ENCODE measurements around the gene TBX10. TPM values are rescaled to one million over a fixed set of nuclear protein-coding genes. Genes with fewer than 3 reads are reported as not detected.

The TBX10 gene
- total RNA-seq, 1 experiment from 2014 or later, result not detected

GRCh38 chr11:67664696-67665540 lies 25.4 kb upstream of the TBX10 start:
- TF ChIP-seq CTCF (conservative IDR thresholded peaks at IDR 0.05), result no peak
- Histone ChIP-seq H2AK5ac (ENCODE audit: insufficient read length, low read length) (no peak overlapping the region), H3K56ac (ENCODE audit: insufficient read length, low read depth, low read length) (no peak overlapping the region), H3K79me2 (ENCODE audit: insufficient read depth, low read length) (no peaks in the 10 kb centered on the region), H2BK15ac (ENCODE audit: low read depth, low read length) (no peak overlapping the region), H3K23ac (ENCODE audit: insufficient read length, low read depth, low read length) (no peak overlapping the region), H3K18ac (ENCODE audit: insufficient read length, low read depth, low read length) (no peak overlapping the region), H3K27me3 (ENCODE audit: insufficient read depth, low read length) (no peaks in the 10 kb centered on the region), H4K20me1 (ENCODE audit: control insufficient read depth, insufficient read depth, insufficient read length) (no peaks in the 10 kb centered on the region), H3K4ac (ENCODE audit: low read depth, low read length) (no peak overlapping the region), H2BK120ac (ENCODE audit: low read depth, low read length, poor library complexity, severe bottlenecking) (no peak overlapping the region), H2BK5ac (ENCODE audit: insufficient read length, low read length) (no peak overlapping the region), H3K9me3 (ENCODE audit: control insufficient read depth, low read depth, low read length) (no peaks in the 10 kb centered on the region), H3K79me1 (ENCODE audit: insufficient read depth, low read depth, low read length, poor library complexity, severe bottlenecking) (no peaks in the 10 kb centered on the region), H2BK12ac (ENCODE audit: insufficient read length, low read depth, low read length) (no peak overlapping the region), H3T11ph (ENCODE audit: low read length) (no peak overlapping the region), H4K8ac (replicated peaks; ENCODE audit: insufficient read length, low read depth, low read length) (no peak overlapping the region), H3K9ac (ENCODE audit: extremely low read depth, insufficient read length, low read length) (no peak overlapping the region), H3K14ac (ENCODE audit: insufficient read depth, low read length) (no peak overlapping the region), H2AFZ (ENCODE audit: low read length) (no peak overlapping the region), H3K23me2 (ENCODE audit: insufficient read length, low read depth, low read length, poor library complexity, severe bottlenecking) (no peaks in the 10 kb centered on the region), H3K4me1 (ENCODE audit: insufficient read depth, low read length) (no peaks in the 10 kb centered on the region), H3K27ac (ENCODE audit: insufficient read length, low read depth, low read length) (no peak overlapping the region), H4K5ac (ENCODE audit: insufficient read length, low read depth, low read length) (no peak overlapping the region), H3K4me2 (ENCODE audit: insufficient read depth, insufficient read length, low read length) (no peak overlapping the region), H2BK20ac (ENCODE audit: low read depth, low read length, poor library complexity, severe bottlenecking) (no peak overlapping the region), H4K91ac (ENCODE audit: insufficient read length, low read depth, low read length) (no peak overlapping the region)
- Mint-ChIP-seq H3K4me1 (no peaks in the 10 kb centered on the region), H3K27me3 (ENCODE audit: low read depth) (peaks cover 7% of the 10 kb centered on the region; the same call in 1 of the 2 replicates), H3K4me3 (no peak overlapping the region), H3K36me3 (ENCODE audit: insufficient read depth in 1 of 3, low read depth in 3 of 3) (no peaks in the 10 kb centered on the region), H3K27ac (peak overlapping the region in 1 of 3 experiments; percentile 70; a peak in 2 of 7 replicates), H3K9me3 (no peaks in the 10 kb centered on the region)
- WGBS (ENCODE audit: extremely low coverage, insufficient read length, low lambda C conversion rate), result no CpG with 5 or more reads among the region's 33 CpGs
- DNase-seq, result no peak

Measured in H9 (cell line).